ENCODE data around the gene TMEM167B. TPM values are rescaled to one million over a fixed set of nuclear protein-coding genes. Genes with fewer than 3 reads are reported as not detected.
A peak's percentile ranks its signal among the peaks of the same experiment; 100 is the strongest.

TMEM167B gene
- polyA plus RNA-seq, 4 donors: 11.4 to 32.7 (median 17.1) TPM

DNA sequence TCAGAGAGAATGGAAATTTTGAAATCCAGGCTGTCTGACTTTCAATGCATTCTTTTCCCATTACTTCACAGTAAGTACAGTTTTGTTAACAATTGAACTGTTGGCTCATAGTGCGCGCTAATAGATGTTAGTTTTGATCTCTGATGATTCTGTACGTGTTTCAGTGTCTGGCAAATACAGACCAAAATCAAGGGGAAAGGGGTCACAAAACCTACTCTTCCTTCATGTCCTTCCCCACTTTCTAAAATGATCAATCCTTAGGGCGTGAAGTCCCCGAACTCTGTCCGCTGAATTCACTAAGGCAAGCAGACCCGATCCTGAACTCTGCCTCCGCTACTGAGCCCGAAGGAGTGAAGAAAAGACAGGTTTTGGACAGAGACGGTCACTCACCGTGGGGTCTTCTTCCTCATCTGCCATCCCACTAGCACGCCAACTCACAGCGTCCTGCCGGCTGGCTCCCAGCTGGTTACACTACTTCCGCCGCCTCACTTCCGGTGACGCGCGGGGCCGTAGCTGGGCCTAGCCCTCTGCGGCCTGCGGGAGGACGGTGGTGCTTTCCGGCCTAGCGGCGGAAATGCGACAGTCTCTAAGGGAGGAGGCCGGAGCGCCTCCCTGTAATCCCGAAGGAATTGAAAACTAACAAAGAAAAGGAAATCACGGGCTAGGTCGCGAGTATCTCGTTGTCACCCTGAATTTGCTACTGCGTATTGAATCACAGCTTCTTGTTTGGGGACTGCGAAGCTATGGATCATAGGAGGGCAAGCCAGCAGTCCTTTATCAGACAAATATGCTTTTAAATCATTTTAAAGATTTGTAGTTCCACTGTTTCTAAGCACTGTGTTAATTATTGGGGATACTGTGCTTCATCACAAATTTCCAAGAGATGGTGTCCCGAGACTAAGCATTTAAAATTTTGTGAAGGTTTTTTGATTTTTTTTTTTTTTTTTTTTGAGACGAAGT is 14.8 kb upstream of the TMEM167B start, which contains the start of gene TAF13:
TAF13 (minus strand) TSS at position 473 of the 960 bp plus-strand sequence; CDS start at position 417, 56 bp downstream.
- H3K27me3 ChIP-seq (ENCODE audit: control insufficient read depth in 3 of 3, insufficient read depth in 3 of 3, low read length in 3 of 3): no peaks in the 10 kb centered on the region
- DNase-seq: peak; percentile 94 to 97
- FAIRE-seq: no peak
- H3K4me1 ChIP-seq (ENCODE audit: control insufficient read depth in 3 of 3, insufficient read depth in 2 of 3, low read depth in 1 of 3, low read length in 2 of 3): peaks cover 0 to 4% (median 0%) of the 10 kb centered on the region in 3 donors
- H3K27ac ChIP-seq (ENCODE audit: low read depth in 1 of 3, low read length in 2 of 3): peak within 1 kb of the TSS; percentile 93 to 98 (median 94)
- H3K4me3 ChIP-seq (ENCODE audit: low read depth in 1 of 3, low read length in 3 of 3): peak within 1 kb of the TSS; percentile 37 to 90 (median 69)
- WGBS, 3 donors: 5% methylated on average over 39 of the region's 39 CpGs
- peaks cover 0 to 19% (median 0%) of the 10 kb centered on the region in 3 donors for H3K36me3 ChIP-seq (ENCODE audit: control insufficient read depth in 3 of 3, insufficient read depth in 2 of 3, low read depth in 1 of 3, low read length in 3 of 3)
- peaks cover 0 to 7% of the 10 kb centered on the region in 2 donors for H3K9me3 ChIP-seq (ENCODE audit: control insufficient read depth in 2 of 2, insufficient read depth in 1 of 2, low read depth in 1 of 2, low read length in 1 of 2)

DNA sequence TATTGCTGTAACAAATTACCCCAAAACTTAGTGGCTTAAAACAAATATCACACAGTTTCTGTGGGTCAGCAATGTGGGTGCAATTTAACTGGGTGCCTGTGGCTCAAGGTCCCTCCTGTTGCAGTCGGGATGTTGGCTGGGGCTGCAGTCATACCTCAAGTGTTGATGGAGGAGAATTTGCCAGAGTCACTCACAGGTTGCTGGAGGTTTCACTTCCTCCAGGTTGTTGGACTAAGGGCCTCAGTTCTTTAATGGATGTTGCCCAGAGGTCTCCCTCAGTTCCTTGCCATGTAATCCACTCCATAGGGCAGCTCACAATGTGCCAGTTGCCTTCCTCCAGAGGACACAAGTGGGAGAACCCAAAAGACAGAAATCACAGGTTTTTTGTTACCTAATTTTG is 12.2 kb upstream of the TMEM167B start:
- peaks cover 0 to 7% of the 10 kb centered on the region in 2 donors for H3K9me3 ChIP-seq (ENCODE audit: control insufficient read depth in 2 of 2, insufficient read depth in 1 of 2, low read depth in 1 of 2, low read length in 1 of 2)
- H3K27ac ChIP-seq (ENCODE audit: low read depth in 1 of 3, low read length in 2 of 3): no peak overlapping the region
- peaks cover 0 to 7% (median 0%) of the 10 kb centered on the region in 3 donors for H3K36me3 ChIP-seq (ENCODE audit: control insufficient read depth in 3 of 3, insufficient read depth in 2 of 3, low read depth in 1 of 3, low read length in 3 of 3)
- WGBS, 3 donors: 76 to 94% (median 89%) methylated on average over 1 of the region's 1 CpG
- H3K27me3 ChIP-seq (ENCODE audit: control insufficient read depth in 3 of 3, insufficient read depth in 3 of 3, low read length in 3 of 3): no peaks in the 10 kb centered on the region
- H3K4me1 ChIP-seq (ENCODE audit: control insufficient read depth in 3 of 3, insufficient read depth in 2 of 3, low read depth in 1 of 3, low read length in 2 of 3): peaks cover 0 to 4% (median 0%) of the 10 kb centered on the region in 3 donors
- DNase-seq (no peak), FAIRE-seq (no peak)
- no peak overlapping the region for H3K4me3 ChIP-seq (ENCODE audit: low read depth in 1 of 3, low read length in 3 of 3)

DNA sequence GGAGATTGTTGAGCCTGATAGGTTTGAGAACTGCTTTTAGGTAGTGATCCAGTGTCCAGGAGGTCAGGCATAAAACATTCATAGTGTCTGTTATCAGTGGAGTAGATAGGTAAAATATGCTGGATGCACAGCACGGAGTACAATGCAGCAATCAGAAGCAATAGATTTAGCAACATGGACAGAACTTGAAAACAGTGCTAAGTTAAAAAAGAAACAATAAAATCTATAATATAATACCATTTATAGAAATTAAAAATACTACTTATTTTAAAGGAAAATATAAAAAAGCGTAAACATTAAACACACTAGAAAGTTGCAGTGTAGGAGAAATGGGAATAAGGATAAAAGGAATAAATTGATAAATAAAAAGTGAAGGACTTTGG is 11.3 kb upstream of the TMEM167B start:
- no peak overlapping the region for H3K27ac ChIP-seq (ENCODE audit: low read depth in 1 of 3, low read length in 2 of 3)
- H3K4me1 ChIP-seq (ENCODE audit: control insufficient read depth in 3 of 3, insufficient read depth in 2 of 3, low read depth in 1 of 3, low read length in 2 of 3): peaks cover 0 to 4% (median 4%) of the 10 kb centered on the region in 3 donors
- H3K36me3 ChIP-seq (ENCODE audit: control insufficient read depth in 3 of 3, insufficient read depth in 2 of 3, low read depth in 1 of 3, low read length in 3 of 3): no peaks in the 10 kb centered on the region
- no peak overlapping the region for H3K4me3 ChIP-seq (ENCODE audit: low read depth in 1 of 3, low read length in 3 of 3)
- FAIRE-seq (no peak), DNase-seq (no peak)
- 94 to 99% (median 95%) methylated on average over 2 of the region's 2 CpGs for WGBS, 3 donors
- no peaks in the 10 kb centered on the region for H3K27me3 ChIP-seq (ENCODE audit: control insufficient read depth in 3 of 3, insufficient read depth in 3 of 3, low read length in 3 of 3)
- peaks cover 0 to 5% of the 10 kb centered on the region in 2 donors for H3K9me3 ChIP-seq (ENCODE audit: control insufficient read depth in 2 of 2, insufficient read depth in 1 of 2, low read depth in 1 of 2, low read length in 1 of 2)

DNA sequence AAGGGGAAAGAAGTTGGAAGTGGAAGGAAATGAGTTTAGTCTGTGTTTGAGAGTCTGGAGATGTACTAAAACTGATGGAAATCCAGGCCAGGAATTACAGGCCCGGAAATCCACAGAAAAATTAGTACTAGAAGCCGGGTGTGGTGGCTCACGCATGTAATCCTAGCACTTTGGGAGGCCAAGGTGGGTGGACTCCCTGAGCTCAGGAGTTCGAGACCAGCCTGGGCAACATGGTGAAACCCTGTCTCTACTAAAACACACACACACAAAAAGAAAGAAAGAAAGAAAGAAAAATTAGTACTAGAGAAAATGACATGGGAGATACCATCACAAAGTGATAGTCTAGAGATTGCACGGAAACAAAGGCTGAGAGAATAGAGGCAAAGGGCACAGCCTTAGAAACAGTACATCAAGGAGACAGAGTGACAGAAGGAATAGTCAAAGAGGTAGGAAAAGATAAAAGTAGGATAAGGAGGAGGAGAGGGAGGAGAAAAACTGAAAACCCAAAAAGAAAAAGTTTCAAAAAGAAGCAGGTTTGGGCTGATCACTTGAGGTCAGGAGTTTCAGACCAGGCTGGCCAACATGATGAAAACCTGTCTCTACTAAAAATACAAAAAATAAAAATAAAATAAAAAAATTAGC is 10.0 kb upstream of the TMEM167B start:
- H3K4me3 ChIP-seq (ENCODE audit: low read depth in 1 of 3, low read length in 3 of 3): no peak overlapping the region
- H3K27me3 ChIP-seq (ENCODE audit: control insufficient read depth in 3 of 3, insufficient read depth in 3 of 3, low read length in 3 of 3): no peaks in the 10 kb centered on the region
- peak overlapping the region in 1 of 3 donors; percentile 52 for H3K27ac ChIP-seq (ENCODE audit: low read depth in 1 of 3, low read length in 2 of 3)
- 77 to 93% (median 82%) methylated on average over 5 of the region's 5 CpGs for WGBS, 3 donors
- no peaks in the 10 kb centered on the region for H3K36me3 ChIP-seq (ENCODE audit: control insufficient read depth in 3 of 3, insufficient read depth in 2 of 3, low read depth in 1 of 3, low read length in 3 of 3)
- peaks cover 0 to 5% of the 10 kb centered on the region in 2 donors for H3K9me3 ChIP-seq (ENCODE audit: control insufficient read depth in 2 of 2, insufficient read depth in 1 of 2, low read depth in 1 of 2, low read length in 1 of 2)
- peaks cover 0 to 4% (median 0%) of the 10 kb centered on the region in 3 donors for H3K4me1 ChIP-seq (ENCODE audit: control insufficient read depth in 3 of 3, insufficient read depth in 2 of 3, low read depth in 1 of 3, low read length in 2 of 3)
- no peak for FAIRE-seq
- DNase-seq: no peak

DNA sequence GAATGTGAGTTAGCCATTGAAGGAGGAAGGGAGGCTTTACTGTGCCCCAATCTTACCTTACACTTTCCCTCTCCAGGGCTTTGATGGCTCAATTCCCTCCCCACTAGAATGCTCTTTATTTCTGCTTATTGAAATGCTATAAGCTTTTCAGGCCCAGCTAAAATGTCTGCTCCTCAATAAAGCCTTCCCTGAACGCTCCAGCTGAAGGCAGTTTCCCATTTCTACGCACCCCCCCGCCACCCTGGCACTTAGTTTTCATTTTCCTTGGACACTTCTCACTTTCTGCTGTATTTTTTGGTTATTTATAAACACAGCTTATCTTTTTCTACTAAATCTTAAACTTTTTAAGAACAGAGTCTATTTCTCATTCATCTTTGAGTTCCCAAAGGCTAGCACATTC is 7.1 kb upstream of the TMEM167B start:
- FAIRE-seq (no peak), DNase-seq (no peak)
- WGBS, 3 donors: 90 to 93% (median 93%) methylated on average over 3 of the region's 3 CpGs
- no peak overlapping the region for H3K4me3 ChIP-seq (ENCODE audit: low read depth in 1 of 3, low read length in 3 of 3)
- H3K27ac ChIP-seq (ENCODE audit: low read depth in 1 of 3, low read length in 2 of 3): no peak overlapping the region
- H3K27me3 ChIP-seq (ENCODE audit: control insufficient read depth in 3 of 3, insufficient read depth in 3 of 3, low read length in 3 of 3): no peaks in the 10 kb centered on the region
- H3K4me1 ChIP-seq (ENCODE audit: control insufficient read depth in 3 of 3, insufficient read depth in 2 of 3, low read depth in 1 of 3, low read length in 2 of 3): peaks cover 0 to 4% (median 0%) of the 10 kb centered on the region in 3 donors
- H3K9me3 ChIP-seq (ENCODE audit: control insufficient read depth in 2 of 2, insufficient read depth in 1 of 2, low read depth in 1 of 2, low read length in 1 of 2): no peaks in the 10 kb centered on the region
- no peaks in the 10 kb centered on the region for H3K36me3 ChIP-seq (ENCODE audit: control insufficient read depth in 3 of 3, insufficient read depth in 2 of 3, low read depth in 1 of 3, low read length in 3 of 3)

DNA sequence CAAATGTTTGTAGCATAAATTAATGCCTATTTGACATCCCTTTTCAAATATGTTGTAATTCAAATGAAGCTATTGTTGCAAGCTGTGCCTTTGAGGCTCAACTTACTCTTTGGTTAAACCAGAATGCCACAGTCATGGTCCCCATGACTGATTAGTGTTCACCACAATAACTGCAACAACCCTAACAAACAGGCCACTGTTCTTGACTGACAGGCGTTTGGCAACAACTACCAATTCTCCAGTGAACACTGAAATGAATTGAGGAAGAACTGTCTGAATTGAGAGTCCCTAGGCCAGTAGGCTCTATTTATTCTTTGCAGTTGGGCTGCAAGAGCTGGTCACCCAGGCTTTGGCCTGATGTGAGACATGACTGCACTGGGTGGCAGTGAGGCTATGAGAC is 6.6 kb upstream of the TMEM167B start:
- no peak for DNase-seq
- Histone ChIP-seq H3K27me3 (ENCODE audit: control insufficient read depth in 3 of 3, insufficient read depth in 3 of 3, low read length in 3 of 3) (no peaks in the 10 kb centered on the region), H3K27ac (ENCODE audit: low read depth in 1 of 3, low read length in 2 of 3) (no peak overlapping the region), H3K4me1 (ENCODE audit: control insufficient read depth in 3 of 3, insufficient read depth in 2 of 3, low read depth in 1 of 3, low read length in 2 of 3) (peaks cover 0 to 4% (median 0%) of the 10 kb centered on the region in 3 donors), H3K9me3 (ENCODE audit: control insufficient read depth in 2 of 2, insufficient read depth in 1 of 2, low read depth in 1 of 2, low read length in 1 of 2) (no peaks in the 10 kb centered on the region), H3K36me3 (ENCODE audit: control insufficient read depth in 3 of 3, insufficient read depth in 2 of 3, low read depth in 1 of 3, low read length in 3 of 3) (no peaks in the 10 kb centered on the region), H3K4me3 (ENCODE audit: low read depth in 1 of 3, low read length in 3 of 3) (no peak overlapping the region)
- WGBS, 3 donors: 26 to 49% (median 29%) methylated on average over 1 of the region's 1 CpG
- no peak for FAIRE-seq

DNA sequence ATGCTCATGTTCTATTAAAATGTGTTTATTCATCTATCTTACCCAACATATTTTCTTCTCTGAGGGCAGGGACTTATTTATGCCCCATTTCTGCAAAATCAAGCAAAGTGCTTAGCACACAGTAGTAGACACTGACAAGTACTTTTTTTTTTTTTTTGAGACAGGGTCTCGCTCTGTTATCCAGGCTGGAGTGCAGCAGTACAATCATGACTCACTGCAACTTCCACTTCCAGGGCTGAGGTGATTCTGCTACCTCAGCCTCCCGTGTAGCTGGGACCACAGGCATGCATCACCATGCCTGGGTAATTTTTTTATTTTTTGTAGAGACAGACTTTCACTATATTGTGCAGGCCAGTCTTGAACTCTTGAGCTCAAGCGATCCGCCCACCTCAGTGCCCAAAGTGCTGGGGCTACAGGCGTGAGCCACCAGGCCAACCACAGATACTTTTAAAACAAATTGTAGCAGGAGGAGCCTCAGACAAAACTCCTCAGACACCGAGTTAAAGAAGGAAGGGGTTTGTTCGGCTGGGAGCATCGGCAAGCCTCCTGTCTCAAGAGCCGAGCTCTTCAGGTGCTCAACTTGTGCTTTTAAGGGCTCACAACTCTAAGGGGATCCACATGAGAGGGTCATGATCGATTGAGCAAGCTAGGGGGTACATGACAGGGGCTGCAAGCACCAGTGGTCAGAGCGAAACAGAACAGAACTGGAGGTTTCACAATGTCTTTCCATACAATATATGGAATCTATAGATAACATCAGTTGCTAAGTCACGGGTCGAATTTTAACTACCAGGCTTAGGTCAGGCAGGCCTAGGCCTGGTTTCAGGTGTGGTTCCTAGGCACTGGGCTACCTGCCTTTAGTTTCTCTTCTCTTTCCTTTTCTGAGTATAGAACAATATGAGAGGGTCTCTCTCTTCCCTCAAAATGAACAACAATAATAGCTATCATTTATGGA is 5.7 kb upstream of the TMEM167B start:
- Histone ChIP-seq H3K4me3 (ENCODE audit: low read depth in 1 of 3, low read length in 3 of 3) (no peak overlapping the region), H3K9me3 (ENCODE audit: control insufficient read depth in 2 of 2, insufficient read depth in 1 of 2, low read depth in 1 of 2, low read length in 1 of 2) (peaks cover 0 to 6% of the 10 kb centered on the region in 2 donors), H3K36me3 (ENCODE audit: control insufficient read depth in 3 of 3, insufficient read depth in 2 of 3, low read depth in 1 of 3, low read length in 3 of 3) (no peaks in the 10 kb centered on the region), H3K27me3 (ENCODE audit: control insufficient read depth in 3 of 3, insufficient read depth in 3 of 3, low read length in 3 of 3) (no peaks in the 10 kb centered on the region), H3K27ac (ENCODE audit: low read depth in 1 of 3, low read length in 2 of 3) (no peak overlapping the region), H3K4me1 (ENCODE audit: control insufficient read depth in 3 of 3, insufficient read depth in 2 of 3, low read depth in 1 of 3, low read length in 2 of 3) (peaks cover 0 to 4% (median 0%) of the 10 kb centered on the region in 3 donors)
- 79 to 84% (median 84%) methylated on average over 13 of the region's 13 CpGs for WGBS, 3 donors
- no peak for DNase-seq
- no peak for FAIRE-seq

Measured in small intestine (tissue), 7 donors.